D721Med (cell line): ENCODE data around the gene FAM186B.

Experiments
- DNase-seq: peaks from one replicate; pipeline ENCODE4 v3.0.0; 2011; ENCODE audit warnings: low spot score; ENCODE audit not compliant: insufficient read length
- FAIRE-seq: peaks from 2 replicates; lab custom pipeline; 2011; peaks lifted over from hg19 to GRCh38; lab: Jason Lieb, UNC
- TF ChIP-seq, protein P1 (sequence below): IDR thresholded peaks from 2 replicates; pipeline ENCODE4 v1.5.1; 2012; ENCODE audit warnings: mild to moderate bottlenecking, control low read depth; ENCODE audit not compliant: insufficient read depth; ENCODE audit errors: missing control alignments

Gene FAM186B

DNA sequence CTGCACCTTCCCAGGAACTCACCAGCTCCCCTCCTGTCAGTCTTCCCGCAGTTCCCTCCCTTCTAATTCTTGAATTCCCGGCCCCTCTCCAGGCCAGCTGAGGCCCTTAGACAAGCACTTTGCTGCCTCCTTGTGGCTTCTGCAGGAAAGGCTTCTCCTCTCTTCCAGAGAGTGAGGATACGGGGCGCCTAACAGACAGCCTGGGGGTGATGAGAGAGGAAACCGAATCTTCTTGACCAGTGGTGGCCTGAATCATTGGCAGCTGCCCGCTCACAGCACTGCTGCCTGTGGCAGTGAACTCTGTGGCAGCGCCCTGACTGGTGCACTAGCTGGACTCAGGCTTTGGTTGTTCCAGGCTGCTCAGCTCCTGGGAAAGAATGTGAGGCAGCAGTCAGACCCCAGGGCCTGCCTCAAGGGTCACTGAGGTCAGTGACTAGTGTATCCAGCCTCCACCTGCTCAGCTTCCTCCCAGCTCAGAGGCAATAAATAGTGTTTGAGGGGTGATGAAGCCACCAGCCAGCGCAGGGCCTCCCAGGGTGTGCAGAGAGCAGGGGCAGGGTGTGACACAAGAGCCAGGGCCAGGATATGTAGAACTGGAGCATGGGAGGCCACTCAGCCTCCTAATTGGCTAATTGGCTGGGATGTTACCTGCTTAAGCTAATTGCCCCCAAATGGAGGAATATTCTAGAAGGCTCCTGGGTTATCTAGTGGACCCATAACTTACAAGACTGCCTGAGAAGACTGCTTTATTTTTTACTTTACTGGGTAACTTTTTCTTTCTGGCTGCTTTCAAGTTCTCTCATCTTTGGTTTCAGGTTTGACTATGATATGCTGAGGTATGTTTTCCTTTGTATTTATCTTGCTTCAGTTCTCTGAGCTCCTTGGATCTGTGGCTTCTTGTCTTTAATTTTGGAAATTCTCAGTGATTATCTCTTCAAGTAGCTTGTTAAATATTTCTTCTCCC is 24.6 kb downstream of the FAM186B start:
- FAIRE-seq: no peak
- TF ChIP-seq, protein P1, sequence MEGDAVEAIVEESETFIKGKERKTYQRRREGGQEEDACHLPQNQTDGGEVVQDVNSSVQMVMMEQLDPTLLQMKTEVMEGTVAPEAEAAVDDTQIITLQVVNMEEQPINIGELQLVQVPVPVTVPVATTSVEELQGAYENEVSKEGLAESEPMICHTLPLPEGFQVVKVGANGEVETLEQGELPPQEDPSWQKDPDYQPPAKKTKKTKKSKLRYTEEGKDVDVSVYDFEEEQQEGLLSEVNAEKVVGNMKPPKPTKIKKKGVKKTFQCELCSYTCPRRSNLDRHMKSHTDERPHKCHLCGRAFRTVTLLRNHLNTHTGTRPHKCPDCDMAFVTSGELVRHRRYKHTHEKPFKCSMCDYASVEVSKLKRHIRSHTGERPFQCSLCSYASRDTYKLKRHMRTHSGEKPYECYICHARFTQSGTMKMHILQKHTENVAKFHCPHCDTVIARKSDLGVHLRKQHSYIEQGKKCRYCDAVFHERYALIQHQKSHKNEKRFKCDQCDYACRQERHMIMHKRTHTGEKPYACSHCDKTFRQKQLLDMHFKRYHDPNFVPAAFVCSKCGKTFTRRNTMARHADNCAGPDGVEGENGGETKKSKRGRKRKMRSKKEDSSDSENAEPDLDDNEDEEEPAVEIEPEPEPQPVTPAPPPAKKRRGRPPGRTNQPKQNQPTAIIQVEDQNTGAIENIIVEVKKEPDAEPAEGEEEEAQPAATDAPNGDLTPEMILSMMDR: peak; percentile 97
- DNase-seq: peak; percentile 70

DNA sequence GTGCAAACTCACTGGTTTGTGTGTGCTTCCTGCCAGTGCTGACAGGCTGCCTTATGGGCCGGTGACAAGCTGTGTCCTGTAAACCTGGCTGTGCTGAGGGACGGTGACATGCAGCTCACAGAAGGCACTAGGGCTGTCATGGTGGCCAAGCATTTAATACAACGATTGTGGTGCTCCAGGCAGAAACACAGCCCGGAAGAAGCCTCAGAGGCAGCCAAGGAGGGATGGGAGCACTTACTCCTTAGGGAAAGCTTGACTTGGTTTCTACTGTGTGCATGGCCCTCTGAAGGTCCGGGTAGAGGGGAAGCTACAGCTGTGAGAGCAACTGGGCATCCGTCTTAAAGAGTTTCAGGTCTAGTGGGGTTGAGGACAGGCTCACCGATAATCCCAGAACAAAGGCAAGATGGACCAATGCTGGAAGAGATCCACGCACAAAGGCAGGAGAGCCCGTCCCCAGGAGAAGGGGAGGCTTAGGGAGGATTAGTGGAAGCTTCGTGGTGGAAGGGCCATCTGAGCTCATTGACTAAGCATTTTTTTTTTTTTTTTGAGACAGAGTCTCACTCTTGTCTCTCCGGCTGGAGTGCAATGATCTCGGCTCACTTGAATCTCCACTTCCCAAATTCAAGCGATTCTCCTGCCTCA is 26.8 kb downstream of the FAM186B start:
- FAIRE-seq: peak; percentile 44

DNA sequence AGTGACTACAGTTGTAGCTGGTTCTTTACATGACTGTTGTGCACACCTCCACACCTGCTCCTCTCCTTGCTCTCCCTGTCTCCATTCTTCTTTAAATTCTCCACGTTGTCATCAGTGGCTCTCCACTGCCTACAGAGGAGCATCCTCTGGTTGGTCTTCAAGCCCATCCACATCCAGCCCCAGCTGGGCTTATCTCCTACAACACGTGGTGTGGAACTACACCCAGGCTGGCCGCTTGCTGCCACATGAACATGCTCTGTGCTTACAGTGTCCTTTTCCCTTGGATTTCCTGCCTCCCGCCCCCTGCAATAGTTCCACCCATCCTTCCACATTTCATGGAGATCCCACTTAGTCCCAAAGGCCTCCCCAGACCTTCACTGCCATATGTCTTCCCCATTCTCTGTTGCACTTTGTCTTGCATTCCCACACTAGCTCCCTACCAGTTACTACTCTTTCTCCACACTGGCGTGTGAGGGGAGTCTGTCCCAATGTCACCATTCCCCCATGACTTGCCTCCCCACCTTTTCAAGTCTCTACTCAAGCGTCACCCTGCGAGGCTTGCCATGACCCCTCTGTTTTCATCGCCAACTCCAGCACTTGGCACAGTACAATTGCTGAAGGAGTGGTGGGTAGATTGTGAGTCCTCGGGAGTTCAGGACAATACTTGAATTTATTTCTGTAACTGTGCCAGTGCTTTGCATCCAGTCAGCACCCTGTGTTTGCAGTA is 27.7 kb downstream of the FAM186B start:
- no peak for FAIRE-seq
- TF ChIP-seq, protein P1: no peak
- no peak for DNase-seq

More for the DNA sequence above, 26.8 kb downstream of the FAM186B start:
- peak; percentile 67 for DNase-seq
- TF ChIP-seq, protein P1: no peak

DNA sequence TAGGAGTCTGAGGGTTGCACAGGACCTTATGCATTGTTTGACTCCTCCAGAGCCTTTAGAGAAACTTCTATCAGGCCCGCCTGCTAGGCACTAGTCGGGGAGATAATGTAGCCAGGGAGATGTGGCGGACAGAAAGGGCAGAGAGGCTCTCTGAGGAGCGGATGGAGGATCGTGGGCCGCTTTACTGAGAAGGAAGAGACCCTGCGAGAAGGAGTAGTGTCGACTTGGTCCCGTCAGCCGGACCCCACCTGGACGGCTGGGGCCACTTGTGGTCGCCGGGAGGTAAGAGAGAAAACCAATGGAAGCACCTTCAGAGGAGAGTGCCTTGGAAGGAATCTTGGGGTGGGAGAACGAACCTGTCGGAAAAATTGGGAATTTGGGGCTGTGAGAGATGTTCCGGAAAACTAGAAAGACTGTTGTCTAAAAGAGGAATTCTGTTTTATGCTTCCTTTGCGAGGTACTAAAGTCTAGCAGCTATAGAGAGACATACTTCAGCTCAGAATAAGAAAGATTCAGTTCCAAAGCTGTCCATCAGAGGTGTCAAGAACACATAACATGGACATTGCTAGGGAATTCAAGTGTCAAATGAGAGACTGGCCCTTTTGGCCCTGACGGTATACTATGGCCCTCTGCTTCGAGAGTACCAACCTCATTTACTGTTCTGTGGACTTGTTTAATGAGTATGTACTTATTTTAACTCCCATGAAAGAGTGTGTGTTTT is 36.8 kb downstream of the FAM186B start:
- DNase-seq (no peak), FAIRE-seq (no peak)
- TF ChIP-seq, protein P1: no peak

DNA sequence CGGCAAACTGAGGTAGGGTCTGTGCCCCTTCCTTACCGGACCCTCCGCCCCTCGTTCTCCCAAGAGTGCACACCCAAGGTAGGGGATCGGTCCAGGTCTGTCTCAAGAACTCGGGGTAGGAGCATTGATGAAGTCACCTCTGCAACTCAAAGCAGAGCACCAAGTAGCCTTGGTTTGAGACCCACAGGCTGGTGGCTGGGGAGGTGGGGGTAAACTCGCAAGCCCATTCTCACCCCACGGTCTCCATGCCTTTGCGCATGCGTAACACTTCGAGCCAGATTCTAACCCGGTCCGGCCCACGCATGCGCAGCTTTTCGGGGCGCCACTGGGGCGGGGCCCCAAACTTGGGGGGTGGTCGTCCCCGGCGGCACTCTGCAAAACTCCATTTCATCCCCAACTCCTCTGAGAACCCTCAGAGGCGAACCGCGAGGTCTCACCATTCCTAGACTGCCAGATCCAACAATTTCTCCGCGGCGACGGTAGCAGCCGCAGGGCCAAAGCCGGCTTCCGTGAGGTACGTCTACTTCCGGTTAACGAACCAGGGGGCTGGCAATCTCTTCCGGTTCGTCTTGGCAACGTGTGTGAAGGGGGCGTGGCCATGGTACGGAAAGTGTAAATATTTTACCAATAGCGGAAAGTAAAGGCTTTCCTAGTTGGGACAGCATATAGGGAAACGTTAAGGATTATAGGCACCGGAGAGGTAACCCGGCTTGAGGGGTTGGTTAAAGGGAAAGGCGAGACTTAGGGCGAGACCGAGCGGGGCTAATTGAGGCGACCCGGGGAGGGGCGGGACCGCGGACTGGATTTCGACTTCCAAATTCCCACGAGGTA is 37.6 kb downstream of the FAM186B start, which contains the start of gene MCRS1:
Gene MCRS1, minus strand, starts transcription at position 532 of the 831 bp plus-strand sequence. CDS start 1,411 bp downstream, outside the sequence.
- no peak for FAIRE-seq
- DNase-seq: peak; percentile 98
- TF ChIP-seq, protein P1: no peak

DNA sequence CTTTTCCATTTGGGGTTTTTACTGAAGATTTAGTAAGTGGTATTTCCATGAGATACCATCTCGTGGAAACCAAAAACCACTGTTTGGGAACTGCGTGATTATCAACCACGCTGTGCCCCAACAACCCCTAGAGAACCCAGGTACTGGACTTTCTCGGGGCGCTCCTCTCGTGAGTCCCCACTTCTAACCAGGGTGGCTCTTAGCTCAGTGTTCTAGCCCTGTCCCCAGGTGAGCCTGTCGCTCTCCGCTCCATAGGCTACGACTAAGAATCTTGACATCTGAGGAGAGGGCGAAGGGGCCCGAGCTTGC is 38.2 kb downstream of the FAM186B start:
- TF ChIP-seq, protein P1: no peak
- no peak for FAIRE-seq

More for the DNA sequence above, 38.2 kb downstream of the FAM186B start:
- no peak for DNase-seq
